HG03575 (cell line): ENCODE measurements around the gene VPREB3.

Experiments used
- ATAC-seq: cut with Tn5 transposase; IDR thresholded peaks from one replicate; pipeline ENCODE4 v1.9.1; 2021; ENCODE audit not compliant: unreplicated experiment, insufficient number of reproducible peaks, low FRiP score; ENCODE audit errors: extremely low read depth

Gene VPREB3, protein sequence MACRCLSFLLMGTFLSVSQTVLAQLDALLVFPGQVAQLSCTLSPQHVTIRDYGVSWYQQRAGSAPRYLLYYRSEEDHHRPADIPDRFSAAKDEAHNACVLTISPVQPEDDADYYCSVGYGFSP

DNA sequence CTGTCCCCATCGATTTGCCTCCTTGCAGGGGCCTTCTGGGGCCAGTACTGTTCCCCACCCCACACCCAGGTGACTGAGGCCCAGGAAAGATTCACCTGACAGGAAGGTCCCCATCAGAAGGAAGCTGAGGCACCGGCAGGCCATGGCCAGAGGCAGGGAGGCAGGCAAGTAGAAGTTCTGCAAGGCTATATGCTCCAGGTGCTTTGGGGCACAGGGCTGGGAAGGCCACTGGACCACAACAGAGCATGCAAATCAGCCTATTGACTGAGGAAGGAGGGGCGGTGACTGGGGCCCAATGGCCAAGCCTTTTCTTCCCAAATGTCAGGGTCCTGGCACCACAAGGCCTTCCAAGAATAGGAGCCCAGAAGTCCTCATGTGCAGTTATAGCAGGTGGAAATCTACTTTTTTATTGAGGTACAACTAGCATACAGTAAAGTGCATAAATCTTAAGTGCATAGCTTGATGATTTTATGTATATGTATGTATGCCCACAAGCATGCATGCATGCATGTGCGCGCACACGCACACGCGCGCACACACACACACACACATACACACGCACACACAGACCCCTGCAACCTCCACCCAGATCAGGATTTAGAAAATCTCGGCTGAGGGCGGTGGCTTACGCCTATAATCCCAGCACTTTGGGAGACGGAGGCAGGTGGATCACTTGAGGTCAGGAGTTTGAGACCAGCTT, at the start of gene VPREB3:
VPREB3 (minus strand) TSS at position 206 of the 700 bp plus-strand sequence; CDS start at position 144, 62 bp downstream.
- no peak for ATAC-seq

DNA sequence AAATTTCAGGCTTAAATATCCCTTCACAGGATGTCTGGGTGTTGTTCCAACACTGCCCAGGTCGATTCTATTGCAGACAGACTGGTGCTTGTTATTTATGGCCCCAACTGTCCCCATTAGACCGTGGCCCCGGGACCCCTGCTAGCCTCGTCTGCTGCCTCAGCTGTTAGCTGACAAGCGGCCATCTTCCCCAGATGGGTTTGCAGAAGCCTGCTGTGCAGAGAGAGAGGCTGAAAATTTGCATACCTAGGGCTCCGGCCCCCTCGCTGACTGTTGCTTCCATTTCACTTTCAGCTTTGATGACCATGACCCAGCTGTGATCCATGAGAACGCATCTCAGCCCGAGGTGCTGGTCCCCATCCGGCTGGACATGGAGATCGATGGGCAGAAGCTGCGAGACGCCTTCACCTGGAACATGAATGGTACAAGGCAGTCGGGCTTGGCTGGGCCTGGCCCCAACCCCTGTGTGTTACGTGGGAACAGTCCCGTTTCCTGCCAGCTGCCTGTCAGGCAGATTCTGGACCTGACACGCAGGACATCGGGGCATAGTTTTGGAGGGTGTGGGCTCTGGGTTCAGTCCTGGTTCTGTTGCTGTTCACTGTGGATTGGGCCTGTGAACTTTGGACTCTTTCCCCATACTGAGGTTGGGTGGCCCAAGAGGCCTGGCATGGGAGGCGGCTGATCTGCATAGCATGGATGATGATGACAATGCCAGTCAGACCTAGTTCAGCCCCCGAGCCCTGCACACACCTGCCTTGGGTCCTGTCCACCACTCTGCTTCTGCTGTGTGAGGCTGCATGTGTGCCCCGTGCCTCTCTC, 49.0 kb upstream of the VPREB3 start:
- no peak for ATAC-seq

DNA sequence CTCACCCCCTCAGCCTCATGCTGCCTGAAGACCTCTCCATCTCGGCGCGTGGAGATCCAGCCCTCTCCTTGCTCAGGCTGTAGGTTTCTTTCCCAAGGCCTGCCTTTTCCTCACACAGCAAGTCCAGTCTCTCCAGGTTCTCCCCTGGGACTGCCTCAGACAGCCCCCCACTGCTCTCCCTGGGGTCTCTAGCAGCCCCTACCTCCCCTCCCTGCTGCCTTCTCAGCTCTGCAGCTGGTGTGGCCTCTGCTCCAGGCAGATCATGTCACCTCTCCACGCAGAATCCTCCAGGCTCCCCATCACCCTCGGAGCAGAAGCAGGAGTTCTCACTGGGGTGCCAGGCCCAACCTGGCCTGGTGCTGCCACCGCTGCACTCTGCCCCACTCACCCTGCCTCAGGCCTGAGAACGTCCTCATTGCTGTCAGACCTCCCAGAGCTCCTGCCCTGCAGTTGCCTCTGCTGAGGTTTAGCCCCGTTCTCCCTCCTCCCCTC, 47.7 kb upstream of the VPREB3 start:
- no peak for ATAC-seq

DNA sequence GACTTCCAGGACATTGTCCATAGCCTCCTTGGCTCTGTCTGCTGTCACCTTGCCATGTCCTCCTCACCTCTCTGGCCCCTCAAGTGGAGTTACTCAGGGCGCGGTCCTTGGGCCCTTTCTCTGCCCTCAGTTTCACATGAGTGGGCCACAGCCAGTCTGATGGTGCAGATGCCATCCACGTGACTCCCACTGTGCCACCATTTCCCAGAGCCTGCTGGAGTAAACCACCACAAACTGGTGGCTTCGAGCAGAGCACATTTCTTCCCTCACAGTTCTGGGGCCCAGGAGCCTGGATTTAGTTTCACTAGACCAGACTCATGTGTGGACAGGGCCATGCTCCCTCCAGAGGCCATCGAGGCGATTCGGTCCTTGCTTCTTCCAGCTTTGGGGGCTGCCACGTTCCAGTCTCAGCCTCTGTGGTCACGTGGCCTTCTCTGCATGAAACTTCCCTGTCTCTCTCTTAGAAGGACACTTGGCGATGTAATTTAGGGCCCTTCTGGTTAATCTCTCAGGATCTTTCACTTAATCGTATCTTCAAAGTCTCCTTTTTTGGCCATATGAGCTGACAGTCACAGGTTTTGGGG, 47.1 kb upstream of the VPREB3 start:
- ATAC-seq = no peak

DNA sequence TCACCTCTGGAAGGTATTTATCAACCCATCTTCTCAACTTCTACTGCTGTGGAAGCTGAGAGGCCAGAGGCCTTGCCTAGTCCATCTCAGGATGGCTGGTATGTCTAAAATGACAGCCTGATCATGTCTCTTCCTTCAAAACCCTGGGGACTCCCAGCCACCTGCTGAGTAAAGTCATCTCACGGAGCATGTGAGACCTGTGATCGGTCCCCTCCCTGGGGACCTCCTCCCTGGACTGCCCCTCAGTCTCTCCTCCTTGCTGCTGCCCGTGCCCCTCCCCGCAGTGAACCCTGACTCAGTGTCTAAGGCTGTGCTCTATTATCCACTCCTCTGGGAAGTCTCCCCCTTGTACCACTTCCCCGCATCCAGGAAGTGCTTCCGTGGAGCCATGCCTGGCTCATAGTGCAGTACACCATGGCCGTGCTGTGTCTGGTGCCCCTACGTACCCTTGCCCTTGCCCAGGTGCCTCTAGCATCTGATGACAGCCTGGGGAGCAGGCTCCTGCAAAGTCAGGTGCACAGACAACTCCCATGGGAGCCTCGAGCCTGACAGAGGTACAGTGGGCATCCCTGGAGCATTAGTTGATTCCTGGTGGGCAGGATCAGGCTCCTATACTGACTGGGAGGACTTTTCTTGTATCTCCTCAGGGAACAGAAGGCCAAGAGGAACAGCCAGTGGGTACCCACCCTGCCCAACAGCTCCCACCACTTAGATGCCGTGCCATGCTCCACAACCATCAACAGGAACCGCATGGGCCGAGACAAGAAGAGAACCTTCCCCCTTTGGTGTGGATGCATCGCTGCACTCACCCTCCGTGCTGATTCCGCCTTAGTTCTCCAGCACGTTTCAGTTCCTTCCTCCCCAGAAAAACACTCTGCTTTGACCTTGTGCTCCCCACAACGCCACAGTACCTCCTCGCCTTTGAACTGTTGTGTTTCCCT, 46.3 kb upstream of the VPREB3 start:
- no peak for ATAC-seq

DNA sequence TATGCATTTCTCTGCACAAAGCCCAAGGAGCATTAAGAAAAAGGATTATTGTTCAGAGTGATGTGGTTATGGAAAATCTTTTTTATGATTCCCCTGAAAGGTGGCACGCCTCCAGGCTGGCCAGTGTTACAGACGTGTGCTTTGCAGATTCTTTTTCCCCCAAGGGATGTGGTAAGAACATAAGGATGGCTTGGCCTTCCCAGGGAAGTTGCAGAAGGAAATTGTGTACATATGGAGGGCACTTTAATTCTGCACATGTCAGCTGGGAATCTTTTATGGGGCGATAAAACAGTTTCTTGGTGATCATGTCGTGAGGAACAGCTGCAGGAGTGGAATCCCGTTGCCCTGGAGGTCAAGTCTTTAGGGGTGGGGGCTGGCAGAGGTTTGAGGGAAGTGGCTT, 42.2 kb upstream of the VPREB3 start:
- no peak for ATAC-seq

DNA sequence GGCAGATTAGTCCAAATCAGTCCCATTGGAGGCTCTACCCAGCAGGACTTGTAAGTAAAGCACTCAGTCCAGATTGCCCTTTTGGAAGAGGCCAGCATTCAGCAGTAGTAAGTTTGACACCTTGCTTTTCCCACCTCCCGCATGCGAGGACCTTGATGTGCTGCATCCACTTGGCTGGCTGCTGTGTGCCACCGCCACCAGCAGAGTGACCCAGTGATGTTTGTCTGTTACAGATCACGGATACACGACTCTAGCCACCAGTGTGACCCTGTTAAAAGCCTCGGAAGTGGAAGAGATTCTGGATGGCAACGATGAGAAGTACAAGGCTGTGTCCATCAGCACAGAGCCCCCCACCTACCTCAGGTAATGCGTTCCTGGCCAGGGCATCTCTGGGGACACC, 39.1 kb upstream of the VPREB3 start:
- no peak for ATAC-seq

DNA sequence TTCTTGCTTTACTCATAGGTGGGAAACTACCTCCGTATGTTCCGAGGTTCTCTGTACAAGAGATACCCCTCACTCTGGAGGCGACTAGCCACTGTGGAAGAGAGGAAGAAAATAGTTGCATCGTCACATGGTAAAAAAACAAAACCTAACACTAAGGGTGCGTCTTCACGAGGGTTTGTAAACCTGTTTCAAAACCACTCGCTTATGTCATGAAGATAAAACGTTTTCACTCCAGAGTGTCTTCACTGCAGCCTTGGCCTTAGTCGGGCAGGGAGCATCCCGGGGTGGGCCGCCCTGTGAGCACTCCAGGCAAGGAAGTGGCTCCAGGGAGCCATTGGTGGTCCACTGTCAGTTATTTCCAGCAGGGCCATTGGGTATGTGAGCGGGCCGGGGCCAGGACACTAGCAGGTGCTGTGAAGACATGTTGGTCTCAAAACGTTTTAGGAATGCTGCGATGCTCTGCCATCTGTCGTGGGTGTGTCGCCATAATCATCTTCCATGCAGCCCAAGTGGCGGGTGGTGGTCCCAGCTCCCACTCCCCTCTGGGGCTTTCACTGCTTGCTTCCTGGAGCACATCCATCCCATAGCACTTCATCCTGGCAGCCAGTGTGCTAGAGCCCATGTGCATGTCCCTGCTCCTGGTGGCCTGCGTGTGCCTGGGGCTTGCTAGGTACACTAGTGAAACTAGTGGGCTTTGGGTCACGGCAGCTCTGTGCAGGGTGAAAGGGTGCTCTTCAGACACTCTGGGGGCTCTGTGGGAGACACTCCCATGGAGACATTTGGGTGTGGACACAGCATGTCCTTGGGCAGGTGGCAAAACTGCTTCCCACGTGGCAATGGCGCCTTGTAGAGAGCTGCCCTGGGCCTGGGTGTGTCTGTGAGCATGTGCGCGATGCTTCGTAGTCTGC, 37.8 kb upstream of the VPREB3 start:
- no peak for ATAC-seq

DNA sequence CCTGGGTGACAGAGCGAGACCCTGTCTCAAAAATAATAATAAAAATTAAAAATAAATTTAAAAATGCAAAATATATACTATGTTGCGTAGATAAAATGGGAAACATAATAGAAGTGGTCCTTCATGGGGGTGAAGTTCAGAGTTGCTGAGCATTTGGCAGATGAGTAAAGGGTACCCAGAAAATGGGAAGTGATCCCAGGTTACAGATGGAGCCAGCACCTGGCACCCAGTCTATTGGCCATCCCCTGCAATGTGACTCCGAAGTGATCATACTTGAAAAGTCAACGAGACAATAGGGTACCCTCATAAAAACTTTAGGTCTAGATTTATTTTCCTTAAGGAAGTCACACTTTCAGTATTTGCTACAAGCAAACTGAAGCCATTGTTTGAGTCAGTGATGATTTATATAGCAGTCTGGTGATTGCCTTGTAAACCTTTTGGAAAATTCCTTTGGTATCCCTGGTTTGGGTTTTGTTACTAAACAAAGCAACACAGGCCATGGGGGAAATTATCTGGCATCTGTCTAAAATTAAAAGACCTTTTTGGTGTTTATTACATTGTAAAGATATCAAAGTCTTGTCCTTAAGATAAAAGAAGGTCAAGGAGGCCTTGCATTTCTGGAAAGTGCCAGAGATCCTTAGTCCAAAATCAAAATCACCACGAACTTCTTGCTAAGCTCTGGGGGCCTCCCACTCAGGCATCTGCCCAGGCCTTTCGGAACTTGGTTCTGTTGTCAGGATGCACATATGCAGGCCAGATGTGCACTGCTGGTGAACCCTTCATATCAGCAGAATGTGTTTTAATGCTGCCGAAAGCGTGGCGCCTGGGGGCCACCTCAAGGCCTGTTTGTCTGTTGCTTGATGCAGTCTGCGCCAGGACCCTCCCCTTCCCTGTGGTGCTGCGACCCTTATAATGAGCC, 36.9 kb upstream of the VPREB3 start:
- no peak for ATAC-seq

DNA sequence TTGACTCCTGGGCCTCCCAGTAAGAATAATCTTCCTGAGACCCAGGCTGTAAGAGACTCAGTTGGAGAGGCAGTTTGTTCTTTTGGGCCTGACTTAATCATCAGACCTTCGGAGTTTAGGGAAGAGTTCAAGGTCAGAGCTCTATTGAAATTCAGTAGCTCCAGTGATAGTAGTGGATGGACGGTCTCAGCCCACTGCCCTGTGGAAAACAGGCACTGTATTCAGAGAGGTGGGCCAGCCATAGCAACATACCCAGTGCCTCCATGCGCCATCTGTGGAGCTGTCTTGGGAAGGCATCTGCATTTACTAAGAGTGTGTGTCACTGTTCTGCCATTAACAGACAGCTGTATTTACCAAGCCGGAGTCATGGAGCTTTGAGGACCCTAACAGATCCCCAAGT, 35.4 kb upstream of the VPREB3 start:
- ATAC-seq = no peak

DNA sequence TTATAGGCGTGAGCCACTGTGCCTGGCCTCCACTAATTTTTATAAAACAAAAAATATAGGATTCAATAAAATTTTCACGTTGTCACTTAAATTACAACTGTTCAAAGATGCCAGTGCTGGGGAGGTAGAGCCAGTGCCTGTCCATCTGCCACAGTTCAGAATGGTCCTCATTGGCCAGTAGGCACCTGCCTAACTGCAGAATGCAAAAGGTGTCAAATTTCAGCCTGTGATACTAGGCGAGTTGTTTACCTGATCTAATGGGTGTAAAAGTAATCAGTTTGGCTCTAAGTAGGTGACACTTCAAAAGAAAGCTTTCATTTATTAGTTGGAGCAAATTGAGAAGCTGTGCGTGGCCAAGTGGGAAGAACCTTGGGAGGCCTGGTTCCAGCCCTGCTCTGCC, 34.9 kb upstream of the VPREB3 start:
- no peak for ATAC-seq

DNA sequence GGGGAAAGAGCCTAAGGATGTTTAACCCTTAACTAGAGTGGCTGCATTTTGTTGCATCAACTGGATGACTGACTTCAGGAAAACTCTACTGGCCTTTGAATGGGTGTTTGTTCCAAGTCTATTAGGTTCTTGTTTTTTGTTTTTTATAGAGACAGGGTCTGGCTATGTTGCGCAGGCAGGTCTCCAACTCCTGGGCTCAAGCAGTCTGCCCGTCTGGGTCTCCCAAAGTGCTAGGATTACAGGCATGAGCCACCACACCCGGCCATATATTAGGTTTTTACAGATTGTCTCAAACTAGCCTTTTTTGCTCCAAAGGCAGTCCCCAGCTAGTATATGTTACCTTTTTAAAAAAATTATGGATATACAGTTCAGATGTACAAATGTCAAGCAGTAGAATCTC, 33.7 kb upstream of the VPREB3 start:
- ATAC-seq = no peak

DNA sequence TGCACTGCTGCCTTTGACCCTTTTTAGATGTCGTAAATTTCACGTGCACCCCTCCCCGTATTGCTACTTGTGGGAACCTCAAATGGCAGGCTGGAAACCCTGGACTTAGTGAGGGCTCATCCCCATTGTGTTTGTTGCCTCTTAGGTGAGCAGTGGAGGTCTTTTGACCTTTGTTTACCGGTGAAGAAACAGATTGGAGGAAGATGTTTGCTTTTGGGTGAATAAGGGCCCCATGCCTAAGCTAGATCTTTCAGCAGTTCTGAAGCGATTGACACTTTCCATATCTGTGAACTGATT, 33.3 kb upstream of the VPREB3 start:
- no peak for ATAC-seq

DNA sequence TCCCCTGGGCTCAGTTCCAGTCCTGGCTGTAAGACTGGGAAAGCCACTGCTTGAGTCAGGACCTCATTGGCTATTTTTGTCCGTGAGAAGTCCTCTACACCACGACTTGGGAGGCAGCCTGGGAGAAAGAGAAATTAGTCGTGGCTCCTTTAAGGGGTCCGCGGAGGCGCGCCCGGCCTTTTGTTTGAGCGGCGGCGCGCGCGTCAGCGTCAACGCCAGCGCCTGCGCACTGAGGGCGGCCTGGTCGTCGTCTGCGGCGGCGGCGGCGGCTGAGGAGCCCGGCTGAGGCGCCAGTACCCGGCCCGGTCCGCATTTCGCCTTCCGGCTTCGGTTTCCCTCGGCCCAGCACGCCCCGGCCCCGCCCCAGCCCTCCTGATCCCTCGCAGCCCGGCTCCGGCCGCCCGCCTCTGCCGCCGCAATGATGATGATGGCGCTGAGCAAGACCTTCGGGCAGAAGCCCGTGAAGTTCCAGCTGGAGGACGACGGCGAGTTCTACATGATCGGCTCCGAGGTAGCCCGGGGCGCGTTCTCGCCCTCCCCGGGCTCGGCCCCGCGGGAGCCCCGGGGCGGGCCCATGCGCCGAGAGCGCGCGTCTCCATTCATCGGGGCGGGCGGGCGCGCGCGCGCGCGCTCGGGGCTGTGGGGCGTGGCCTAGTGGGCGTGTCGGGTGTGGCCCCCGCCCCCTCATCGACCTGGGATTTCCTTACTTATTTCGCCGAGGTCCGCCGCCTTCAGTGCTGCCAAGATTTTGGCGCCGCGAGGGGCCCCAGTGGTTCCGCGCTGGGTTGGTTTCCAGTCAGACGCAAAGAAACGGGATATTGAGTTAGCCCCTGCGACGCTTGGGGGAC, 32.8 kb upstream of the VPREB3 start, which contains the start of gene SMARCB1:
SMARCB1 (plus strand) TSS at position 215 of the 848 bp plus-strand sequence; CDS start at position 419, 204 bp downstream.
- no peak for ATAC-seq

DNA sequence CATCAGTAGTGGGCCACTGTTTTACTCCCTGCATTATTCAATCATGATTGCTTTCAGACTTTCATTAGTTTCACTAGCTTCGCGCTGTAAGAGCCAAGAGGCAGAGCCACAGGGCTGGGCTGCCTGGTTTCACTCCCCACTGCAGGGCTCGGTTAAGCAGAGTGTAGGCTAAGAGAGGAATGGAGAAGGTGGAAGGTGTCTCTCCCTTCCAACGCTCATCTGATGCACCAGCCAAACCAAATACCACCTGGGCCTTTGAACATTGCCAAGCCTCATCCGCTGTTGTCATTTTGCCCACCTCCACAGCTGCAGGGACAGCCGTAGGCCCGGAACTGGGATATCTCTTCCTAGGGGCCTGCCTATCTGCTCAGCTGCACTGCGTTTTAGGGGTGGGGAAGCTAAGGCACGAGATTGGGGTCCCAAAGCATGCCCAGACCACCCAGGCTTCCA, 32.1 kb upstream of the VPREB3 start:
- no peak for ATAC-seq

DNA sequence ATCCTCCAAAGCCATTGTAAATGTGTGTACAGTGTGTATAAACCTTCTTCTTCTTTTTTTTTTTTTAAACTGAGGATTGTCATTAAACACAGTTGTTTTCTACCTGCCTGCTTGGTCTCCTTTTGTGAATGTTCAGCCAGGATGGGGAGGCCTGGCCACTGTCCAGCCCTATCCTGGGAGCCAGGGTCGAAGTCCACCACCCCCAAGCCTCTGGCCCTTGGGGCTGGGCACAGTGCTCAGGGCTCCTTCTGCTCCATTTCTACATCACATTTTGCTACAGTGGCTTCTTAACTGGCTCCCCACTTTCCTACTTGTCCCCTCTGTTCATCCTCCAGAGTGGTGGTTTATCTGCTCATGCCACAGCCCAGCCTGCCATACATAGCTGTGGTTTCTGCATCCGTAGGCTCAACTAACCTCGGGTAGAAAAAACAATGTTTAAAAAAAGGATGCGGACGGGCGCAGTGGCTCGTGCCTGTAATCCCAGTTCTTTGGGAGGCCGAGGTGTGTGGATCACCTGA, 30.0 kb upstream of the VPREB3 start:
- no peak for ATAC-seq
